DOHH2 (cell line): Measurements from ENCODE around the gene WNT10A.

Experiments used
- H3F3A ChIP-seq: fragments of 200-600 bp; sonication (generic), shearing (Covaris generic); 2 replicates; pipeline ENCODE4 v1.6.0; 2016; ENCODE audit warnings: antibody characterized with exemption, mild to moderate bottlenecking; ENCODE audit not compliant: control insufficient read depth, insufficient read depth
- H3K27ac ChIP-seq: fragments of 200-600 bp; sonication (generic); 2 replicates; pipeline ENCODE4 v1.5.1; 2014; ENCODE audit warnings: low read depth, mild to moderate bottlenecking, low read length, moderate library complexity
- H3K27me3 ChIP-seq: fragments of 200-600 bp; sonication (generic); 2 replicates; pipeline ENCODE4 v1.6.1; 2014; ENCODE audit warnings: mild to moderate bottlenecking, low read length, mixed read lengths; ENCODE audit not compliant: control insufficient read depth
- H3K36me3 ChIP-seq: fragments of 200-600 bp; sonication (generic); 2 replicates; pipeline ENCODE4 v1.6.1; 2014; ENCODE audit warnings: mild to moderate bottlenecking, low read length, moderate library complexity, mixed read lengths; ENCODE audit not compliant: control insufficient read depth
- H3K4me1 ChIP-seq: fragments of 200-600 bp; sonication (generic); 2 replicates; pipeline ENCODE4 v1.6.1; 2014; ENCODE audit warnings: mild to moderate bottlenecking, low read length, mixed read lengths; ENCODE audit not compliant: control insufficient read depth
- H3K4me2 ChIP-seq: fragments of 200-600 bp; sonication (generic); 2 replicates; pipeline ENCODE4 v1.6.0; 2014; ENCODE audit warnings: mild to moderate bottlenecking, low read length, moderate library complexity
- H3K4me3 ChIP-seq: fragments of 200-600 bp; sonication (generic); 2 replicates; pipeline ENCODE4 v1.5.1; 2014; ENCODE audit warnings: mild to moderate bottlenecking, low read length, mixed read lengths
- H3K79me2 ChIP-seq: fragments of 200-600 bp; sonication (generic); 2 replicates; pipeline ENCODE4 v1.6.1; 2014; ENCODE audit warnings: mild to moderate bottlenecking, low read length, mixed read lengths; ENCODE audit not compliant: control insufficient read depth
- H3K9me2 ChIP-seq: fragments of 200-600 bp; sonication (generic); replicated peaks from 2 replicates; pipeline ENCODE4 v1.6.1; 2014; ENCODE audit warnings: mild to moderate bottlenecking, low read length, mixed read lengths; ENCODE audit not compliant: control insufficient read depth
- H3K9me3 ChIP-seq: fragments of 200-600 bp; sonication (generic); 2 replicates; pipeline ENCODE4 v1.6.1; 2014; ENCODE audit warnings: antibody characterized with exemption, low read length, mixed read lengths; ENCODE audit not compliant: control insufficient read depth, insufficient read depth
- H4K20me1 ChIP-seq: fragments of 200-600 bp; sonication (generic); 2 replicates; pipeline ENCODE4 v1.6.0; 2014; ENCODE audit warnings: low read depth, mild to moderate bottlenecking, antibody characterized with exemption, low read length, moderate library complexity; ENCODE audit not compliant: control insufficient read depth, insufficient read depth
- EZH2phosphoT487 ChIP-seq: fragments of 200-600 bp; sonication (generic); IDR thresholded peaks from 2 replicates; pipeline ENCODE4 v1.6.1; 2017; ENCODE audit warnings: borderline replicate concordance, mild to moderate bottlenecking, antibody characterized with exemption, low read length, moderate library complexity, mixed read lengths
- TF ChIP-seq, protein P1 (sequence below): fragments of 200-600 bp; sonication (generic); IDR thresholded peaks from one replicate; pipeline ENCODE4 v1.5.1; 2014; ENCODE audit warnings: antibody characterized with exemption, mild to moderate bottlenecking, low read depth, low read length; ENCODE audit not compliant: poor library complexity, severe bottlenecking

Gene WNT10A

DNA sequence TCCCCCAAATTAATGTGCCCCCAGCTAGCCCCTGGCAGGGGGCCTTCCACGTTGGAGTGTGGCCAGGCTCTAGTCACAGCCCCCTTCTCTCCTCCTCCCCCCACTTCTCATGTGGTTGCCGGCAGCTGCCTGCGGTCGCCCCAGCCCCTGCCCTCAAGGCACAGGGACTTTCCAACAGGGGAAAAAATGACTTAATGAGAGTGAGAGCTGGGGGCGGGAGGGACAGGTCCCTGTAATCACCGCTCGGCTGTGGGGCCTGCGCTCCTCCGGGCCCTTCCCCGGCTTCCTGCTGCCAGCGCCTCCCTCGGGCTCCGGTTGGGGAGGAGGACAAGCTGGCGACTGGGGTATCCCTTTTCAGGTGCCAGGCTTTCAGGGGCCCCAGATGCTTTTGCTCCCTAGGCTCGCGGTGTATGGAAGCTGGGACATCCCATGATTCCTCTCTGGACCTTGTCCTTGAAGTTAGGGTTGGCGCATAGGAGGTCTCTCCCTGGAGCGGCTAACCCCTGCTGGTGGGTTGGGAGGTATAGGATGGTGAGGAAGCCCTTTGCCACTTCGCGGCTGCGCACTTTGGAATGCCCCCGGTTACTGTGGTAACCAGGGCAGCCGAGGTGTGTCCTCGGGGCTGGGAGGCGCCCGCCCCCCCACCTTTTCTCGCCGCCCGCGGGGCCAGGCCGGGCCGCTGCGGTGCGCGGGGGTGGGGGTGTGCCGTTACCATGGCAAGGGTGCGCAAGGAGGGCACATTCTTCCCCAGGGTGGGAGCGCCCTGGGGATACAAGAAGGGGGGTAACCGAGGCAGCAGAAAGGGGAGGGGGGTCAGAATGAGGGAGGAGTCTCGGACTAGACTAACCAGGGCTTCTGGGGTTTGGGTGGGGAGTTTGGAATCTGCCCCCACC, 16.1 kb downstream of the WNT10A start:
- TF ChIP-seq, protein P1, sequence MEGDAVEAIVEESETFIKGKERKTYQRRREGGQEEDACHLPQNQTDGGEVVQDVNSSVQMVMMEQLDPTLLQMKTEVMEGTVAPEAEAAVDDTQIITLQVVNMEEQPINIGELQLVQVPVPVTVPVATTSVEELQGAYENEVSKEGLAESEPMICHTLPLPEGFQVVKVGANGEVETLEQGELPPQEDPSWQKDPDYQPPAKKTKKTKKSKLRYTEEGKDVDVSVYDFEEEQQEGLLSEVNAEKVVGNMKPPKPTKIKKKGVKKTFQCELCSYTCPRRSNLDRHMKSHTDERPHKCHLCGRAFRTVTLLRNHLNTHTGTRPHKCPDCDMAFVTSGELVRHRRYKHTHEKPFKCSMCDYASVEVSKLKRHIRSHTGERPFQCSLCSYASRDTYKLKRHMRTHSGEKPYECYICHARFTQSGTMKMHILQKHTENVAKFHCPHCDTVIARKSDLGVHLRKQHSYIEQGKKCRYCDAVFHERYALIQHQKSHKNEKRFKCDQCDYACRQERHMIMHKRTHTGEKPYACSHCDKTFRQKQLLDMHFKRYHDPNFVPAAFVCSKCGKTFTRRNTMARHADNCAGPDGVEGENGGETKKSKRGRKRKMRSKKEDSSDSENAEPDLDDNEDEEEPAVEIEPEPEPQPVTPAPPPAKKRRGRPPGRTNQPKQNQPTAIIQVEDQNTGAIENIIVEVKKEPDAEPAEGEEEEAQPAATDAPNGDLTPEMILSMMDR = no peak
- TF ChIP-seq EZH2phosphoT487 = no peak
- Histone ChIP-seq H3K27me3 (peaks cover 29% of the 10 kb centered on the region), H4K20me1 (no peaks in the 10 kb centered on the region), H3K4me1 (peaks cover 69% of the 10 kb centered on the region), H3K27ac (peak overlapping the region; percentile 52), H3F3A (0 out of 2 replicates have a peak, but pooled peaks cover 3% of the 10 kb centered on the region), H3K9me2 (no peaks in the 10 kb centered on the region), H3K9me3 (no peaks in the 10 kb centered on the region), H3K4me3 (peak overlapping the region; percentile 66), H3K79me2 (no peaks in the 10 kb centered on the region), H3K4me2 (peak overlapping the region; percentile 93), H3K36me3 (no peaks in the 10 kb centered on the region)

DNA sequence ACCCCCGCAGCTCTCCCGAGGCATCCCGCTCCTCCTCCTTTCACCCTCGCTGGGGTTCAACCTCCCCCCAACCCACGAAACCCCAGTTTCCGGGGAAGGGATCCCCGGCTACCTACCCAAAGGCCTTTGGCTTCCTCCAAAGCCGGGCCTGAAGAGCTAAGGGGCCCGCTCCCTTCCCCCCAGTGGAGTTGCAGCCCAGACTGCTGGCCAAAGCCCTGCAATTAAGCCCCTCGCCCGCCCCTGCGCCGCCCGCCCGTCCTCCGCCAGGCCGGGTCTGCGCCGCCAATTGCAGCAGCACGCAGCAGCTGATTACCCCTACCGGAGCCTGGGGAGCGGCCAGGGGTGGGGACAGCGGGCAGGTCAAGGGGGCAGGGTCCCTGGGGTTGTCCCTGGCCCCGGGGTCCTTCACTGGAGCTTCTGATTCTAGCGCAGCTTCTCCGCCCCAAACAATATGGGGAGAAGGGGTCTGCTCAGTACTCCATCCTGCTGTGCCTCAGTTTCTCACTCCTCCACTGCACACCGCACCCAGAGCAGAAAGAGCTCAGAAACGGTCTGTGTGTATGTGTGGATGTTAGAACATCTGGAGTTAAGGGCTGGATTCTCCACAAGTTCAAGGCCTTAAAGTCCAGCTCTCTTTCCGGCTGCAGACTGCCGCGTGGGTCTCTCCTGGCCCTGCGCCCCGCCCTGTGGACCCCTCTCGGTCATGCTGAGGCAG, 16.9 kb downstream of the WNT10A start:
- Histone ChIP-seq H3K27me3 (peaks cover 35% of the 10 kb centered on the region), H3K9me2 (no peaks in the 10 kb centered on the region), H3K9me3 (no peaks in the 10 kb centered on the region), H3K79me2 (no peaks in the 10 kb centered on the region), H3K36me3 (no peaks in the 10 kb centered on the region), H4K20me1 (no peaks in the 10 kb centered on the region), H3K4me3 (peak overlapping the region; percentile 66), H3K4me1 (peaks cover 61% of the 10 kb centered on the region), H3K27ac (0 out of 2 replicates have a peak overlapping the region, but pooled peaks have one; percentile 52), H3F3A (0 out of 2 replicates have a peak, but pooled peaks cover 3% of the 10 kb centered on the region), H3K4me2 (peak overlapping the region; percentile 93)
- no peak for TF ChIP-seq EZH2phosphoT487
- TF ChIP-seq, protein P1 = no peak

DNA sequence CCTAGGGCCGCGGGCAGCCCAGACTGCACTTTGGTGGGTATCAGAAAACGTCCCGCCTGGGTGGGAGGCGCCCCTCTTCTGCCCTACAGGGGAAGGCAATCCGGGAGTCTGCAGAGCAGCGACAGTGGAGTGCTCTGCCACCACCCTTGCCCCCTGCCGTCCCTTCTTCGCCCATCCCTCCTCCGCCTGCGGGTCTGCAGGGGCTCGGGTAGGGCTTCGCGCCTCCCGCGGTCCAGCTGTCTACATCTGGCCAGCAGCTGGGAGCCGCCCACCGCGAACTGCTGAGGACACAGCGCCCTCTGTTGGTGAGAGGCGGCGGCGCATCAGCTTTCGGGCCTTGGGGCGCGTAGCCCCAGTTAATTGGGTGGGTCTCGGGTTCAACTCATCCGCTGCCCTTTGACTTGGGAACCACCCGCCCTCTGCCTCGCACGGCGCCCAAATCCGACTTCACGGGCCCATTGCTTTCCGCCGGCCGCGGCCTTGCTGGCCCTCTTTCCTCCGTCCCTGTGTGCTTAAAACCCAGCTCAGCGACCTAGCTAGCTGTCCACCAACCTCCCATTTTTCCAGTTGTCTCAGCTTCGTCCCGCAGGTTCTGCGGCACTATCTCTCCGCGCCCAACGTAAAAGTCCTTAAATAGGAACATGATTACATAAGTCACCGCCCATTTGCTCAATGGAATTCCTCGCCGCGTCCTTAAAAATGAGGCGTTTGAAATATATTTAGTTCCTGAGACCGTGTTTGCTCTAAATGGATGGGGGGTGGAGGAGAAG, 17.6 kb downstream of the WNT10A start:
- Histone ChIP-seq H3K27ac (no peak overlapping the region), H4K20me1 (no peaks in the 10 kb centered on the region), H3K27me3 (peaks cover 35% of the 10 kb centered on the region), H3K9me2 (no peaks in the 10 kb centered on the region), H3F3A (0 out of 2 replicates have a peak, but pooled peaks cover 3% of the 10 kb centered on the region), H3K79me2 (no peaks in the 10 kb centered on the region), H3K4me3 (peak overlapping the region; percentile 66), H3K36me3 (no peaks in the 10 kb centered on the region), H3K4me2 (peak overlapping the region; percentile 93), H3K4me1 (peaks cover 59% of the 10 kb centered on the region), H3K9me3 (no peaks in the 10 kb centered on the region)
- no peak for TF ChIP-seq EZH2phosphoT487
- TF ChIP-seq, protein P1 = peak; percentile 97
